ENCODE results near the gene KLK13.

Gene KLK13

GRCh38 chr19:51097166-51097738 is 32.4 kb upstream of the KLK13 start:
- no peaks in the 10 kb centered on the region for H3K27me3 ChIP-seq (ENCODE audit: insufficient read depth, poor library complexity, severe bottlenecking)
- H3K27ac ChIP-seq (ENCODE audit: poor library complexity, severe bottlenecking), result peak overlapping the region; percentile 9
- peaks cover 7% of the 10 kb centered on the region for H3K4me1 ChIP-seq (ENCODE audit: insufficient read depth, poor library complexity, severe bottlenecking)
- no peaks in the 10 kb centered on the region for H3K9me3 ChIP-seq (ENCODE audit: severe bottlenecking)
- H3K4me3 ChIP-seq (ENCODE audit: severe bottlenecking), result no peak overlapping the region
- peaks cover 14% of the 10 kb centered on the region for H3K36me3 ChIP-seq (ENCODE audit: low read depth)
- ATAC-seq (ENCODE audit: low read depth) (peak; percentile 83), DNase-seq (ENCODE audit: low spot score) (no peak)
- TF ChIP-seq, protein P1, sequence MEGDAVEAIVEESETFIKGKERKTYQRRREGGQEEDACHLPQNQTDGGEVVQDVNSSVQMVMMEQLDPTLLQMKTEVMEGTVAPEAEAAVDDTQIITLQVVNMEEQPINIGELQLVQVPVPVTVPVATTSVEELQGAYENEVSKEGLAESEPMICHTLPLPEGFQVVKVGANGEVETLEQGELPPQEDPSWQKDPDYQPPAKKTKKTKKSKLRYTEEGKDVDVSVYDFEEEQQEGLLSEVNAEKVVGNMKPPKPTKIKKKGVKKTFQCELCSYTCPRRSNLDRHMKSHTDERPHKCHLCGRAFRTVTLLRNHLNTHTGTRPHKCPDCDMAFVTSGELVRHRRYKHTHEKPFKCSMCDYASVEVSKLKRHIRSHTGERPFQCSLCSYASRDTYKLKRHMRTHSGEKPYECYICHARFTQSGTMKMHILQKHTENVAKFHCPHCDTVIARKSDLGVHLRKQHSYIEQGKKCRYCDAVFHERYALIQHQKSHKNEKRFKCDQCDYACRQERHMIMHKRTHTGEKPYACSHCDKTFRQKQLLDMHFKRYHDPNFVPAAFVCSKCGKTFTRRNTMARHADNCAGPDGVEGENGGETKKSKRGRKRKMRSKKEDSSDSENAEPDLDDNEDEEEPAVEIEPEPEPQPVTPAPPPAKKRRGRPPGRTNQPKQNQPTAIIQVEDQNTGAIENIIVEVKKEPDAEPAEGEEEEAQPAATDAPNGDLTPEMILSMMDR (IDR thresholded peaks at IDR 0.05; ENCODE audit: poor library complexity, severe bottlenecking), result peak; percentile 55

DNA sequence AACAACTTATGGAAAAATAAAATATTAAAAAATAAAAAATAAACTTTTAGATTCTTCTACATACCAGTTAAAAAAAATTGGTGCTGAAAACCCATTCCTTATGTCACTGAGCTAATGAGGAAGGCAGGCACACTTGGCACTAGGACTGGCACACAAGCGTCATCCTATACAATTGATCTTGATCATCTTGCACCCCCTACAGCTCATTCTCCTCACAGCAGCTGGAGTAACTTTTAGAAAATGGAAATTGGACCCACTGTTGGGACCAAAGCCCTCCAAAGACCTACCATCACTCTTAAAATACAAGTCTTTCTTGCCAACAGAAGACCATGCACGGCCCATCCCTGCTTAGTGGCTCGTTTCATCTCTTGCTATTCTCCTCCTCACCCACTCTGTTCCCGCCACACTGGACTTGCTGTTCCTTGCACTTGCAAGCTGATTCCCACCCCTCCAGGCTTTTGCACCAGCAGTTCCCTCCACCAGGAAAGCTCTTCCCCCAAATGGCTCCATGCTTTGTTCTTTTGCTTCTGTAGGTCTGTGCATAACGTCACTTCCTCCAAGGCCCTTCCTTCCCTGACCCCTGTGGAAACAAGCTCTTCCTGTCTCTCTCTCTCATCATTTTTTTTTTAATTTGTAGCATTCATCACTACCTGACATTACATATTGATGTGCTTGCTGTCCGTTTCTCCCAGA is 31.7 kb upstream of the KLK13 start:
- TF ChIP-seq, protein P1 (IDR thresholded peaks at IDR 0.05; ENCODE audit: poor library complexity, severe bottlenecking), result no peak
- Histone ChIP-seq H3K27me3 (ENCODE audit: insufficient read depth, poor library complexity, severe bottlenecking) (no peaks in the 10 kb centered on the region), H3K27ac (ENCODE audit: poor library complexity, severe bottlenecking) (peak overlapping the region; percentile 9), H3K4me3 (ENCODE audit: severe bottlenecking) (no peak overlapping the region), H3K36me3 (ENCODE audit: low read depth) (peaks cover 8% of the 10 kb centered on the region; the same call in 1 of the 2 replicates), H3K9me3 (ENCODE audit: severe bottlenecking) (no peaks in the 10 kb centered on the region), H3K4me1 (ENCODE audit: insufficient read depth, poor library complexity, severe bottlenecking) (peaks cover 7% of the 10 kb centered on the region)
- DNase-seq (ENCODE audit: low spot score) (no peak), ATAC-seq (ENCODE audit: low read depth) (no peak)

DNA sequence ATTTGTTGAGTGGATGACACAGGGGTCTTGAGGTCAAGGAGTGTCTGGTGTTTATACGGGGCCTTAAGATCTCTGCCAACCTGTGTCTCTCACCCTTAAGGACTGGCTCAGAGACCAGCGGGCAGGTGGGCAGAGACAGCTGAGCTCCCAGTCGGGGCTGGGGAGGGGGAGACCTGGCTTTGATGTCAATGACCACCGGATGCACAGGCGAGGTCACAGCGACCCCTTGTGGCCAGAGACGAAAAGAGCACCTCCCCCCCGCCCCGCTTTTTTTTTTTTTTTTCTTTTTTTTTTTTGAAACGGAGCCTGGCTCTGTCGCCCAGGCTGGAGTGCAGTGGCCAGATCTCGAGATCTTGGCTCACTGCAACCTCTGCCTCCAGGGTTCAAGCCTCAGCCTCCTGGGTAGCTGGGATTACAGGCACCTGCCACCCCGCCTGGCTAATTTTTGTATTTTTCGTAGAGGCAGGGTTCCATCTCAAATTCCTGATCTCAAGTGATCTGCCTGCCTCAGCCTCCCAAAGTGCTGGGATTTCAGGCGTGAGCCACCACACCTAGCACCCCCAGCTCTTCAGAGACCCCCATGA is 29.9 kb upstream of the KLK13 start:
- TF ChIP-seq, protein P1 (IDR thresholded peaks at IDR 0.05; ENCODE audit: poor library complexity, severe bottlenecking), result peak; percentile 67
- Histone ChIP-seq H3K9me3 (ENCODE audit: severe bottlenecking) (no peaks in the 10 kb centered on the region), H3K4me3 (ENCODE audit: severe bottlenecking) (no peak overlapping the region), H3K27ac (ENCODE audit: poor library complexity, severe bottlenecking) (no peak overlapping the region), H3K27me3 (ENCODE audit: insufficient read depth, poor library complexity, severe bottlenecking) (no peaks in the 10 kb centered on the region), H3K36me3 (ENCODE audit: low read depth) (no peaks in the 10 kb centered on the region; the same call in 1 of the 2 replicates), H3K4me1 (ENCODE audit: insufficient read depth, poor library complexity, severe bottlenecking) (peaks cover 7% of the 10 kb centered on the region)
- DNase-seq (ENCODE audit: low spot score), result no peak
- ATAC-seq (ENCODE audit: low read depth), result no peak

GRCh38 chr19:51093510-51094345 is 28.8 kb upstream of the KLK13 start:
- TF ChIP-seq, protein P1 (IDR thresholded peaks at IDR 0.05; ENCODE audit: poor library complexity, severe bottlenecking), result no peak
- H3K27ac ChIP-seq (ENCODE audit: poor library complexity, severe bottlenecking), result no peak overlapping the region
- peaks cover 7% of the 10 kb centered on the region for H3K4me1 ChIP-seq (ENCODE audit: insufficient read depth, poor library complexity, severe bottlenecking)
- no peaks in the 10 kb centered on the region; the same call in 1 of the 2 replicates for H3K36me3 ChIP-seq (ENCODE audit: low read depth)
- no peak for ATAC-seq (ENCODE audit: low read depth)
- DNase-seq (ENCODE audit: low spot score), result no peak
- no peaks in the 10 kb centered on the region for H3K9me3 ChIP-seq (ENCODE audit: severe bottlenecking)
- no peaks in the 10 kb centered on the region for H3K27me3 ChIP-seq (ENCODE audit: insufficient read depth, poor library complexity, severe bottlenecking)
- no peak overlapping the region for H3K4me3 ChIP-seq (ENCODE audit: severe bottlenecking)
